HG03280 (cell line): ENCODE measurements around the gene PTPRE.
A peak's percentile ranks its signal among the peaks of the same experiment; 100 is the strongest.
"Not testable (repeated sequence)": the region's sequence is repeated elsewhere in the genome, so short reads cannot be mapped to it uniquely, and the experiment has no call there.

Source experiments
- ATAC-seq: cut with Tn5 transposase; IDR thresholded peaks from one replicate; pipeline ENCODE4 v1.9.1; 2021; ENCODE audit warnings: mild to moderate bottlenecking, moderate library complexity; ENCODE audit not compliant: unreplicated experiment

Gene PTPRE

DNA sequence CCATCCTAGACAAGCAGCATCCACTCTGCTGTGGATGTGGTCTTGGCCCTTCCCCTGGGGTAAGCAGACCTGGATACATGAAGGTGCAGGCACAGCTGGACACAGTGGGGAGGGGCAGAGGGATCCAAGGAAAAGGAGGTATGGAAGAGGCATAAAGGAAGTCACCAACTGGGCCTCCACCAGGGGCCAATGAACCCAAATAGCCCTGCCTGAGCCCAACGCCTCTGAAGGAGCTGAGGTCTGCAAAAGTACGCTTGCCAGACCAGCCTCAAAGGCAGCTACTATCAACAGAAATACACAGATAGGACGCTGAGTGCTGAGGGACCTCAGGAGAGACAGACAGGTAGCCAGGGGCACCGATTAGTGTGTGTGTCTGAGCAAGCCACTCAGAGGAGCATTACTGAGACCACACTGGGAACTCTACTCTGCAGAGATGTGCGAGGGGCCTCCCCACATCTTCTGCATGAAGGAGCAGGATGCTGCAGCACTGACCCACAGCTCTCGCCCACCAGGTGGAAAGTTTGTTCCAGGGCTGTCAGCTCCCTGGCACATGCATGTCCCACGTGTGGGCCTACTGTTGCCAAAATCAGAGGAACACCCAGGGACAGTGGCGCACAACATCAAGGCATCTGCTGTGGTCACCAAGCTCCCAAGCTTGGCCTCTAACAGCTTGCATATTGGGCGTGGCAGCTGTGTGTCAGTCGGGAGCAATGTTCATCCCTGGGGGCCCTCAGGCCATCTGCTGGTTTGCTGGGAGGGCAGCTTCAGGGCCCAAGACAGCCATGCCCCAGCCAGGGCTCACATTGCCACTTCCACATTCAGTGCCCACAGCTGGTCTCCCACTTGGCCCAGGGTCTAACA is 179.3 kb downstream of the PTPRE start:
- ATAC-seq = no peak

DNA sequence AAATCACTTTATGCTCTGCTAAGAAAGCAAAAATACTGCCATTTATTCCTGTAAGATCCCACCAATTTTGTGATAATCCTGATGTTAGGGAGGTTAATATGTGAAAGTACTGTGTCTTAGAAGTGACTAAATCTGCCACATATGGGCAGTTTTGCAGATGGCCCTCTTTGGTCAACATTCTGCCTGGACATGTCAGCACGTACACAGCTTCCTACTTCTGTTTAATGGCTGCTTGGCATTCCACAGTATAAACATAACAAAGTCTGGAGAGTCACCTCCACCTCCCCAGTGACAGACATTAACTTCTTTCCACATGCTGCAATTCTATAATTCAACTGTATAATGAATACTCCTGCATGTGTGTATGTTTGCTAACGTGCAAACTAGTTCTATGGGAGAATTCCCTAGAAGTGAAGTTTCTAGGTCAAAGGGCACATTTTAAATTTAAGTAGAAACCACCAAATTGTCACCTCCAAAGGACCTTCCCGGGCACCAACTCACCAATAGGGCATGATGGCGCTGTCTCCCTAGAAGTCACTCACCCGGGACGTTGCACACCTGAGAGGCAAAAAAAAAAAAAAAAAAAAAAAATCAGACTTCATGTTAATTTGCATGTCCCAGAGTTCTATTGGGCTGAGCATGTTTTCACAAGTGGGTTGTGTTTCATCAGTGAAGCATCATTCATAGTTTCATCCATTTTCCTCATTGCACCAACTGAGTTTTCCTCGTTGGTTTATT is 180.4 kb downstream of the PTPRE start:
- no peak for ATAC-seq

DNA sequence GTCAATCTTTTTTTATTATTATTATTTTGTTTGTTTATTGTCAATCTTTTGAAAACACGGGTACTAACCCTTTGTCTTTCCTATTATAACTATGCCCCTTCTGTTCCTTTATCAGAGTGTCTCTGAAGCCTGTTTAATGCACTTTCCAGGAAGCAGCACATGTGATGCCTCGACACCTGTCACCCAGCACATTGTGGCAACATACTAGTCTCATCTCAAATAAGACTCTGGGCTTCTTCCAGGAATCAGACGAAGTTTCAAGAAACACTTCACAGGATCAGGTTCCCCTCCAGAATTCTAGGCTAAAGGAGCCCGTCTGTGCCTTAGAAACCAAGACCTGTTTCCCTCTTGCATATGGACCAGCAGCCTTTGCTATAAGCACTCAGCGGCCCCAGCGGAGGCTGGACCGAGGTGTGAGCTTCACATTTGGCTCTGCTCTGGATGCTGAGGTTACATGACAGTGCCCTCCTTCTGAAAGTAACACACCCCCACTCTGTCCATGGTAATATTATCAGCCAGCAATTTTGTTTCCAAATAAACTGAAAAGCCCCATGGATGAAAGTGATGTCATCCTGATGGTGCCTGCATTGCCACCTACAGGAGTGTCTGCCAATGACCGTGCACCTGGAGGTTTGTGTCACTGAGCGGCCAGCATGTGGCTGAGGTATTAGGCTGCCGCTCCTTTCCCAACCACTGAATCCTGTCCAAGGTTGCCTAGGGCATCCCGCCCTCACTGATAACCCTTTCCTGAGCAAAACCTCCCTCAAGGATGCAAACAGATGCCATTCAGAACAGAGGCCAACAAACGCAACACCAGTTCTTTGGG is 181.2 kb downstream of the PTPRE start:
- no peak for ATAC-seq

DNA sequence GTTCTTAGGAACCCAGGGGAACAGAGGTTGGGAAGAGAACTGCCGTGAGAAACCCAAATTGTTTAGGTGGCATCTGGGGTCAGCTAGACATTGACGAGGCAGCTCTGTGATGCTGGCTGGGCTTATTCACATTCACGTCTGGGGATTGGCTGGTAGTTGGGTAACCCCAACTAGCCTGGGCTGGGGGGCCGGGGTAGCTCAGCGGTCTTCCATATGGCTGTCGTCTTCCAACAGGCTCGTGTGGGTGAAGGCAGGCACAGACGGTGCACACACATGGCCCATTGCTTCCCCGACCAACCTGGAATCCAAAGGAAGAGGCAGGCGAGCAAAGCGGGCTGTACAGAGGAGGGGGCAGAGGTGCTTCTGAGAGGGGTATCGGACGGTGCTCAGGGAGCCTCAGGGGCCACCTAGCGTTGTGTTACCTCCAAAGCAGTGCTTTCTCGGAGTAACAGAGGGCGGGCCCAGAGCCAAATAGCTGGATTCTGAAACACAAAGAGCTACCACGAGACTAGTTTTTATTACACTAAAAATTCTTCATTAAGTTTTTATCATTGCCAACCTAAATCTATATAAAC is 184.8 kb downstream of the PTPRE start:
- no peak for ATAC-seq

DNA sequence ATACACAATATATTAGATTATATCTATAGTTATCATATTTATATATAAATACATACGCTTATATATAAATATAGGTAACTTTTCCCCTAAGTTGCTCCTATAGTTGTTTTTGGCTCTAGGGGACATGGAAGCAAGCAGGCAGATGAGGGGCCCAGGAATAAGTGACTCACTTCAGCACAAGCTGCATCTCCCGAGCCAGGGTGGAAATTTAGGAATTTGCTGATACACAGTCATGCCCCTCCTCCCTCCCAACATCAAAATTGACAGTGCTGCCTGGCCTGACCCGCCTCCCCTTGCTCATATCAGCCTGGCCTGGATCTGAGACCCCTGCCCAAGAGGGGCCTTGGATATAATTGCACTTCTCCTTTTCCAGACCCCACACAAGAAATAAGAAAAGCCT is 185.6 kb downstream of the PTPRE start:
- ATAC-seq = no peak

DNA sequence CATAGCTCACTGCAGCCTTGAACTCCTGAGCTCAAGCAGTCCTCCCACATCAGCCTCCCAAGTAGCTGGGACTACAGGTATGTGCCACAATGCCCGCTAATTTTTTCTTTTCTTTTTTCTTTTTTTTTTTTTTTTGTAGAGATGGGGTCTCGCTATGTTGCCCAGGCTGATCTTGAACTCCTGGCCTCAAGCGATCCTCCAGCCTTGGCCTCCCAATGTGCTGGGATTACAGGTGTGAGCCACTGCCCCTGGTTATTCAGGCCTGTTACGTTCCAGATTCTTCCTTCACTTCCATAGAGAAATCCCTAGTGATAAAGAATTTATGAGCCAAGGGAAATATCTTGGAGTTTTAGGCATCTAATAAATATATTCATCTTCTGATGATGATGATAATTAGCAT is 187.7 kb downstream of the PTPRE start:
- ATAC-seq = not testable (repeated sequence)

DNA sequence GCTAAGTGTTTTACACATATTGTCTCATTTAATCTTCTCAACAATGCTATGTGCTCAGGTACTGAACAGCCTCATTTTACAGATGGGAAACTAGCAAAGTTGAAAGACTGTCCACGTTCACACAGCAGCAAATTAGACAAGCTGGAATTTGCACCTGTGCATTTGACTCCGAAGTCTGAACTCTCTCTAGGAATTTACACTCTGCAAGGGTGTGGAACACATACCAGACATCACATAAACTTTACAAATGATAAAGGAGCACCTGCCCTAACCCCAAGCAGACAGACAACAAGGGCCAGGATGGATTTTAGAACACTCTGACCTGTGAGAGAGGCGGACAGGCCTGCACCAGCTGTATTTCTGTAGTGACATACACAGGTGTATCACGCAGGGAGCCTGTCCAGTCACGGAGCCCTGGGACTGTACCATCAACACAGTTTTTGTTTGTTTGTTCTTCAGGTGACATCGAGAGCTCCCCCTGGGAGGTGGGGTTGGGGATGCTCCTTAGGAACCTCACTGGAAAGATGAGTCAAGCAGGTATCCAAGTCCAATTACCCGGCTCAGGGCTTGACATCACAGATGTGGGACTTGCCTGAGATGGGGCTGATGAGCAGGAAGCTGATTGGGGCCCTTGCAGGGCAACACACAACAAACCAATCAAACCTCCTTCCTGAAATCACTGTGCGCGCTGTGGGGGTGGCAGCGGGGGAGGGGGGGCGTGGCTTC is 188.3 kb downstream of the PTPRE start:
- peak; percentile 67 for ATAC-seq

DNA sequence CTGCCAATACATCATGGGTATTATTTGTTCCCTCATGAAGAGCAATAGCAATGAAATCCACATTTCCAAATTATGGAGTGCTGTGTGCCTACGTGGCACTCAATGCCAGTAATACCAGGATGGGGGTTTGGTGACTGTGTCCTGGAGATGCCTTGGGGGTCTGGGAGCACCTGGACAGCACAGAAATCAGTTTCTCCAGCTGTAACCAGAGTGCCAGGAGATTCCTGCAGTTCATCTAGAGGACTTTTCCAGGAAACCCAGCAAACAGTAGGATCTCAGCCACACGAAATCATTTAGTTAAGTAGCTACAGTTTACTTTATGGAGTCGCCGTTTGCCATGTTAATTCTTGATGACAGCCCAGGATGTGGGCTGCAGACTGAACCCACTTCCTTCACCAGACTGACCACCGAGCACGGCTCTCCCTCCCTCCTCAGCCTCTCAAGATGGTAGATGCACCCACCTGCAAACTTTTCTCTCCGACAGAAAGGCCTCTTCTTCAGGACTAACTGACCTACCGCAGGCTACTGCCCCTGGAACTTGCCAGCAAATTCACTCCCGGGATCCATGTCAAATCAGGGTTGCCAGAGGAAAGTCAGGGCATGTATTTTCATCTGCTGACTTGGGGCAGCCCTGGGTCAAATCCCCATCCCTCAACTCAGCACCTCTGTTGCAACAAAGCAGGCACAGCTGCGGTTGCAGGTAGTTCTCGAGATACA is 189.0 kb downstream of the PTPRE start:
- ATAC-seq = no peak

DNA sequence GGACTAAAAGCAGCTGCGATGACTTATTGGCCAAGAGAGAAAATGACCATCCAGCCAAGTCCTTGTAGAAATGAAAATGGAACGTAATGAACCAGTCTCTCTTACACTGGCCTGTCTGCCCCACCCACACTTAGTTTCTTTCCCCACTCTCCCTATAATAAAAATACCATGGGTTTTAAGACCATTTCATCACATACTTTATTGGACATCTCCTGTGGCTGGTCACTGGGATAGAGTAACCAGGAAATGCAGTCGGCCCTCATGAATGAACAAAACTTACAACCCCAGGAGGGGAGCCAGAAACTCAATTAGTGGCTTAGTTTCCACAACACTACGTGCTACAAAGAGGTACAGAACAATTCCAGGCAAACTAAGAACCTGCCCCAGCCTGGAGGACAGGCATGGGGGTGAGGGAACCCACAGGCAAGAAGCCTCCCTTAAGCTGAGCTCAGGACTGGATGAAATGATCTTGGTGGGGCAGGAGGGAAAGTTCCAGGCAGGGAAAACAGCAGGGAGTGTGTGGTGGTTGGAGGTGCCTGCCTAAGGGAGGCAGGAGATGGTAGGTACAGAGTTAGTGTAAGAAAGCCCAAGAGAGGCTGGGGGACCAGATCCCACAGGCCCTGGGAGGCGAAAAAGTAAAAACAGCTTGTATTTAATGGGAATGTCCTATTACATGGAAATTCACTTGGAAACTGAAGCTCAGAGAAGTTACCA is 189.7 kb downstream of the PTPRE start:
- no peak for ATAC-seq

DNA sequence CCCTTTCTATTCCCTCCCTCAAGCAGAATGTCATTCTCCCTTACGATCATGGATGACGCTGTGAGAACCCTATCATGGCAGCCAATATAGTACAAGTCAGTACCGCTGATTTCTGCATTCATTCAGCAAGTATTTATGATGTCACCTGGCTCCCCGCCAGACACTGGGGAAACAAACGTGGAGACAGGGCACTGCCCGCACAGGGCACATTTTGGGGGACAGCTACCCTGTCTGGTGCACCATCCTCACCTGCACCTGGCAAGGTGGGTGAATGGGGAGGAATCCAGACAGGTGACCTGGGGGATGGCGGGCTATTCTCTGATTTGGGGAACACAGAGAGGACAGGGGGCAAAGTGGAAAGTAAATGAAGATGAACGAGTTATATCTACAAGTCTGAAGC is 190.9 kb downstream of the PTPRE start:
- ATAC-seq = no peak

DNA sequence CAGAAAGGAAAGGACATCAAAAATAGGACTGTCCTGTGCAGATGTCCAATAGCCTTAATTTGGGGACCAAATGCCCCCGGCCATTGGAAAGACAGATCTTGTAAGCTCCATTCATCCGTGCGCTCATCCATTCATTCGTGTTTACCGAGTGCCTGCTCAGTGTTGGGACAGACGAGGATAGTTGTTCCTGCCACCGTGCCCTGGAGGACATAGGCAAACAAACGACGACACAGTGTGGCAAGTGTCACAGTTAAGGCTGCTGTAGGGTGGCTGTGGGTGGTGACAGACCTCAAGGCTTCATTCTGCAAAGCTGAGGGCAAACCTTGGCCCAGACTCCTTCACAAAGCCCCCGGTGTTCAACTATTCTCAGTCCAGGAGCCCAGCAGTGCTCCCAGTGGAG is 191.7 kb downstream of the PTPRE start:
- no peak for ATAC-seq

DNA sequence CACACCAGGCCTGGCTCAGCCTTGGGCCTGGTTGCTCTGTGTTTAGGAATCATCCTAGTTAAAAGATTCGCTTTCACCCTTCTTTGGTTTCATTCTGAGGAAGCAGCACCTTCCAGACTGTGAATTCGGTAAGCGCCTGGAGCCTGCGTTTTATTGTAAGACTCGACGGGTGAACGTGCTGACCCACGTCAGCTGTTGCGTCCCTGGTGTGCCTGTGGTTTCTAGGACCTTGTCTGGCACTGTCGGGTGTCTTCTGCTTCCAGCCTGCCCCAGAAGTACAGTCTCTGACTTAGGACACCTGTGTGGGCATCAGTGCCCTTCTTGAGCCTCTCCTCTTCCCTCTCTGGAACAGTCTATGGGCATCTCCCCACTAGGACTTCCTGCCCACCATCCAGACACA is 193.0 kb downstream of the PTPRE start:
- ATAC-seq = no peak

DNA sequence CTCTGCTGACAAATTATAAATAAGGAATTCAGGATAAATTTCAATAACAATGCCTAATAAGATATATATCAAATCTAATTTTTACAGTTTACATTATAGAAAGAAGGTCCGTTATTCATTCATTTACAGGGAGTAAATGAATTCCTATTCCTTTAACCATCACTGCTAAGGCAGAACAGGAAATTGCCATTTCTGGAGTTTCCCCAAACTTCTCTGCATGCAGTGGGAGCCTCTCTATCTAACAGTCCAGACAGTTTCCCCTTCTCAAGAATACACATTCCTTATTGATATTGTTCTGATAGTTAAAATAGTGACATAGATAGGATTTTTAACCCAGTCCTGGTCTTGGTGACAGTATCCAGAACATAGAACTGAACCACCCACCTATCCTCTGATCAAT is 195.0 kb downstream of the PTPRE start:
- ATAC-seq = no peak

DNA sequence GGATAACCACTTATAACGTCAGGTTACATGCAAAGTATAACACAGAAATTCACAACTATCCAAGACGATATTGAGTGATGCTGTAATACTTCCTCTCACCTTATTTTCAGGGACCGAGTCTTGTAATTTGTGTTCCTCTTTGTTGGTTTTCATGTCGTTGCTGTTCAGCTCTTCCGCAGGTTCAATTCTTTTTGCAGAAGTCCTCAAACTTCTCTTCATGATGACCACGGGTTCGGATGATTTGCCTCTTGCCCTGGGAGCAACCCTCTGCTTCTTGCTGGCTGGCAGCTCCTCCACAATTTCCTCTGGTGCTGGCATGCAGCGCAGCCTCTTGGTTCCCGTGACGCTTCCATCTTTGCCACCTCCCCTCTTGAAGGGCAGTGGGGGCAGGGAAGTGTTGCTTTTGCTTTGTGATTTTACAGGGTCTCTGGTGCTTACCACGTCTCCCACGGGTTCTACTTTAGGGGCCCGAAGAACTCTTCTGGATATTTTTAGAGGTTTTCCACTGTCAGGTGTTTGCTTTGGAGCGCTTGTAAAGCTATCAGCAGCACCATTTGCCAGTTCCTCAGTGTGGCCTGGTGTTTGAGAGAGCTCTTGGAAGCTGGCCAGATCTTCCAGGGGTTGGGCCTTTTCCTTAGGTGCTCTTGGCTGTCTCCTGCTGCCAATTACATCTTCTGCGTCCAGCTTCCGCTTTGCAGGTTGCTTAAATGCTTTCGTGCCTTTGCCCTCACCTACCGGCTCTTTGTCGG is 195.8 kb downstream of the PTPRE start:
- no peak for ATAC-seq

DNA sequence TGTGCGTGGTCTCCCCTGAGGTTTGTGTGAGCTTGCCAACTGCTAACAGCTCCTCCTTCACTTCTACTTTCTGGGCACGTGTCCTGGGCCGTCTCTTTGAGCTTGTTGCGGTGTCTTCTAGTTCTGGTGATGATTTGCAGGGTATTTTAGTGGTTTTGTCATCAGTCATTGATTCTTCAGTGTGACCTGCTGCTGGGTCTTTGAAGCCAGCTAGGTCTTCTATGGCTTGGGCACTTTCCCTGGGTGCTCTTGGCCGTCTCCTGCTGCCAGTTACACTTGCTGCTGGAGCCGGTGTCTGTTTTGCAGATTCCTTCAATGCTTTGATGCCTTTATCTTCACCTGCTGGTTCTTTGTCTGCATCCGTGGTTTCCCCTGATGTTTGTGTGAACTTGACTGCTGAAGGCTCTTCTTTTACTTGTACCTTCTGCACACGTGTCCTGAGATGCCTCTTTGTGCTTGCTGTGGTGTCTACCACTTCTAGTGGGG is 196.4 kb downstream of the PTPRE start:
- ATAC-seq = no peak

DNA sequence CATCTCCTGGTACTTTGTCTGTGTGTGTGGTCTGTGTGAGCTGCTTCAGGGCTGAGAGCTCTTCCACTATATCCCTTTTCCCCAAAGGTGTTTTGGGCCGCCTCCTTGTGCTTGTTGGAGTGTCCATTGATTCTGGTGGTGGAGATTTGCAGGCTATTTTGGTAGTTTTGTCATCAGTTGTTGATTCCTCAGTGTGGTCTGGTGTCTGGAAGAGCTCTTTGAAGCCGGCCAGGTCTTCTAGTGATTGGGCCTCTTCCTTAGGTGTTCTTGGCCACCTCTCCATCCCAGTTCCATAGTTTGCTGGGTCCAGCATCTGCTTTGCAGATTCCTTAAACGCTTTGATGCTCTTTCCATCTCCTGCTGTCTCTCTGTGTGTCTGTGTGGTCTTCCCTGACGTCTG is 198.5 kb downstream of the PTPRE start:
- ATAC-seq = no peak

DNA sequence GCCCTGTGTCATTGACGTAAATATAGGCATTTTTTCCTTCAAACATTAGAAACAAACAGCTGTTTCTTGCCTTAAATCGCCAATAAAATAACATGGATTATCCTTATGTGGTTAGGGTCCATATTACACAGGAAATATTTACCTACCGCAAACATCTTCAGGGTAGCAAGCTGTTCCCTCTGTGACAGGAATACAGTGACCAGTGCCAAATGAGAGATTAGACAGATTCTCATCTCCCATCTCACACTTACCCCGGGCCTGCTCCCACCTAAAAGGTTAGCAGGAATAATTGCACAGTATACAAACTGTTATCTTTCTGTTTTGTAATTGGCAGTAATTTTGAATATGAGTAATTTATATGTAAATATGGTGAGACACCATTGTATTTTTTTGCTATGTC is 202.8 kb downstream of the PTPRE start:
- no peak for ATAC-seq

DNA sequence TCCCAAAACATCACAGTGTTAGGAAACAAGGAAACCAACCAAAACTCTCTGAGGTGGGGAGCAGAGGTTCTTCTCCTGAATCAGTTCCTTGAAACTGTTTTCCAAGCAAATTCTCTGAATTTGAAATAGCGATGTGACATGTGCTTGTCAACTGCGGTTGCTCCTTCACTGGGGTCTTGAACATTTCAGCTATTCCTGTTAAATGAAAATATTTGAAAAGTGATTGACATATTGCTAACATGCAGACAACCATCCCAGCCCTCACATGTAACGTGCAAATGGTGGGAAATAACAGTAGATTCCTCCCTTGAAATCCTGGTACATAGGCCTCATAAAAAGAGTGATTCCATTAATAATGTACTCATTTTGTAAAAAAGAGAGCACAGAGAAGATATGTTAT is 203.4 kb downstream of the PTPRE start:
- no peak for ATAC-seq
